GM12878 (cell line): Measurements from ENCODE around the gene KIRREL3.

Source experiments
- EGR1 ChIP-seq, 2 experiments: IDR thresholded peaks; 1 replicate in 1 of 2; 2 replicates in 1 of 2; pipeline ENCODE4 v1.6.1; 2011 to 2012; ENCODE audit warnings: low read depth in 2 of 2, low read length in 2 of 2, borderline replicate concordance in 1 of 2, mild to moderate bottlenecking in 1 of 2, moderate library complexity in 1 of 2
- SP1 ChIP-seq: IDR thresholded peaks from one replicate; pipeline ENCODE4 v1.6.1; 2011; ENCODE audit warnings: low read depth, low read length
- TF ChIP-seq, protein P1 (sequence below), 3 experiments: IDR thresholded peaks in 2 of 3; conservative IDR thresholded peaks in 1 of 3; 2 replicates each; pipeline ENCODE4 v1.5.1; 2011; ENCODE audit warnings: low read depth in 3 of 3, low read length in 3 of 3, mild to moderate bottlenecking in 3 of 3, control low read depth in 2 of 3, moderate library complexity in 2 of 3, inconsistent platforms in 1 of 3, mixed read lengths in 1 of 3; ENCODE audit not compliant: control insufficient read depth in 2 of 3, insufficient read depth in 1 of 3; ENCODE audit errors: extremely low read depth in 1 of 3

DNA sequence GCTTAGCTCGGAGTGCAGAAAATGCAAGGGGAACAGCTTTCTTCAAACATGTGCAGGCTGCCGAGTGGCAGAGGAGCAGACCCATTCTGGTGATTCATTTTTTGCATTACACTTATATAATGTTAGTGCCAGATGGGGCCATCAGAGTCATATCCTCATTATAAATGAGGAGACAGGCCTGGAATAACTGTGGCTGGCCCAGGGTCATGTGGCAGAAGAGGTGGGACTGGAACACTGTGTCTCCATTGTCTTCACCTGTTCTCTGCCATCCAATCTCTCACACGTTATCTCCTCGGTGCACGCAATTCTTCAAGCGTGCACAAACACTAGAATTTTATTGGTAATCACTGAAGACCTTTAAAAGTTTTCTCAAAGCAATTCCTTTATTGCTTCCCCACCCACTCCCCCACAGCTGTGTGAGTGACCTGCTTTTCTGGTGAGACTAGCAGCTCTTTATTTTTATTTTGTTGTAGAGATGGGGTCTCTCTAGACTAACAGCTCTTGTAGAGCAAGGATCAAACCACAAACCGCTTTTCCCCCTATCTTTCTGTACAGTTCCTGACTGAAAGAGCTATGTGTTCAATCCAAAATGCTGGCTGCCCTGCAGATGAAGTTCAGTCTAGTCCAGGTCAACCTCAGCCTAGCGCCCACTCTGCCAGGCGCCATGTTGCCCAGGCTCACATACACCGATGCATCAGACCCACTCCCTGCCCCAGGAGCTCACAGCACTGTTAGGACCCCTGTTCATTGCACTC lies 569.8 kb downstream of the KIRREL3 start:
- TF ChIP-seq SP1 (no peak), EGR1 (IDR thresholded peaks at IDR 0.05; ENCODE audit: borderline replicate concordance in 1 of 2, low read depth in 2 of 2, low read length in 2 of 2) (no peak)
- TF ChIP-seq, protein P1, sequence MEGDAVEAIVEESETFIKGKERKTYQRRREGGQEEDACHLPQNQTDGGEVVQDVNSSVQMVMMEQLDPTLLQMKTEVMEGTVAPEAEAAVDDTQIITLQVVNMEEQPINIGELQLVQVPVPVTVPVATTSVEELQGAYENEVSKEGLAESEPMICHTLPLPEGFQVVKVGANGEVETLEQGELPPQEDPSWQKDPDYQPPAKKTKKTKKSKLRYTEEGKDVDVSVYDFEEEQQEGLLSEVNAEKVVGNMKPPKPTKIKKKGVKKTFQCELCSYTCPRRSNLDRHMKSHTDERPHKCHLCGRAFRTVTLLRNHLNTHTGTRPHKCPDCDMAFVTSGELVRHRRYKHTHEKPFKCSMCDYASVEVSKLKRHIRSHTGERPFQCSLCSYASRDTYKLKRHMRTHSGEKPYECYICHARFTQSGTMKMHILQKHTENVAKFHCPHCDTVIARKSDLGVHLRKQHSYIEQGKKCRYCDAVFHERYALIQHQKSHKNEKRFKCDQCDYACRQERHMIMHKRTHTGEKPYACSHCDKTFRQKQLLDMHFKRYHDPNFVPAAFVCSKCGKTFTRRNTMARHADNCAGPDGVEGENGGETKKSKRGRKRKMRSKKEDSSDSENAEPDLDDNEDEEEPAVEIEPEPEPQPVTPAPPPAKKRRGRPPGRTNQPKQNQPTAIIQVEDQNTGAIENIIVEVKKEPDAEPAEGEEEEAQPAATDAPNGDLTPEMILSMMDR (IDR thresholded peaks at IDR 0.05 in 2 of 3, conservative IDR thresholded peaks at IDR 0.05 in 1 of 3; ENCODE audit: control insufficient read depth in 2 of 3, extremely low read depth in 1 of 3, insufficient read depth in 1 of 3, low read depth in 3 of 3, low read length in 3 of 3) = no peak
